Transverse colon (tissue), 4 donors: ENCODE measurements around the gene PNMA1. TPM values are rescaled to one million over a fixed set of nuclear protein-coding genes. Genes with fewer than 3 reads are reported as not detected.
"Not testable (repeated sequence)": the region's sequence is repeated elsewhere in the genome, so short reads cannot be mapped to it uniquely, and the experiment has no call there.

Experiments
- DNase-seq: peaks from one replicate; pipeline ENCODE4 v3.0.0-alpha.2; 2019
- H3K27ac ChIP-seq, 4 donors: fragments of 200-600 bp; sonication (generic); 2 replicates each; pipeline ENCODE4 v1.5.1; 2016 to 2018; ENCODE audit warnings: inconsistent platforms in 4 of 4
- H3K27me3 ChIP-seq: fragments of 200-600 bp; sonication (generic); 2 replicates; pipeline ENCODE4 v1.5.1; 2017; ENCODE audit warnings: inconsistent platforms
- H3K36me3 ChIP-seq, 4 donors: fragments of 200-600 bp; sonication (generic); 2 replicates each; pipeline ENCODE4 v1.5.1; 2017 to 2019; ENCODE audit warnings: inconsistent platforms in 4 of 4
- H3K4me1 ChIP-seq, 4 donors: fragments of 200-600 bp; sonication (generic); 2 replicates each; pipeline ENCODE4 v1.5.1; 2017 to 2020; ENCODE audit warnings: inconsistent platforms in 4 of 4
- H3K4me3 ChIP-seq, 4 donors: fragments of 200-600 bp; sonication (generic); 1 replicate in 1 of 4; 2 replicates in 3 of 4; pipeline versions ENCODE4 v1.5.1 to v1.6.1; 2017 to 2019; ENCODE audit warnings: inconsistent platforms in 4 of 4
- H3K9me3 ChIP-seq, 2 donors: fragments of 200-600 bp; sonication (generic); 2 replicates each; pipeline ENCODE4 v1.5.1; 2017 to 2019; ENCODE audit warnings: inconsistent platforms in 2 of 2
- CTCF ChIP-seq, 5 experiments: fragments of 200-600 bp in 3 of 5; fragments of 450-650 bp in 2 of 5; sonication (generic) in 3 of 5; IDR thresholded peaks; 1 replicate in 2 of 5; 2 replicates in 3 of 5; pipeline ENCODE4 v1.5.1; 2016 to 2017; ENCODE audit warnings: antibody characterized with exemption in 5 of 5, inconsistent platforms in 3 of 5, mild to moderate bottlenecking in 2 of 5, moderate library complexity in 1 of 5
- EP300 ChIP-seq: sonication (generic); formaldehyde crosslinking; IDR thresholded peaks from one replicate; pipeline ENCODE4 v1.6.1; 2017; ENCODE audit warnings: antibody characterized with exemption, low read depth
- POLR2A ChIP-seq: fragments of 450-650 bp; IDR thresholded peaks from one replicate; pipeline ENCODE4 v1.6.1; 2016; ENCODE audit warnings: antibody characterized with exemption, mild to moderate bottlenecking, moderate library complexity
- POLR2AphosphoS5 ChIP-seq, 3 donors: sonication (generic); formaldehyde crosslinking; IDR thresholded peaks; one replicate each; pipeline ENCODE4 v1.6.1; 2016; ENCODE audit warnings: antibody characterized with exemption in 3 of 3
- WGBS, 2 donors: methylation state at CpG; one replicate each; pipeline ENCODE4 v1.1.5; 2018; ENCODE audit warnings: low coverage in 1 of 2; 5-methylcytosine and 5-hydroxymethylcytosine counted together
- in situ Hi-C, 4 donors: fragments of 200-750 bp; cut with MboI; loops; one replicate each; pipeline versions ENCODE4 v1.15.0 to v1.15.1; 2017; ENCODE audit warnings: low sequenced_read_pairs in 3 of 4, low pct_ligation_motif_present in 1 of 4, low pct_unique_long_range_greater_than_20kb in 1 of 4
- intact Hi-C: fragments of 100-400 bp; cut with DNase I; formaldehyde crosslinking; loops from one replicate; pipeline ENCODE4 v1.15.1; 2023; ENCODE audit warnings: low total_unique reads
- total RNA-seq, 4 donors: library from RNA; depleted of rRNA; stranded (reverse); fragments of >200 nt; gene quantifications; one replicate each; pipeline ENCODE4 v1.1.0, GENCODE V29; 2016

PNMA1 gene
- total RNA-seq, 4 donors from 2014 or later: 12.7 to 22.1 (median 12.7) TPM

DNA sequence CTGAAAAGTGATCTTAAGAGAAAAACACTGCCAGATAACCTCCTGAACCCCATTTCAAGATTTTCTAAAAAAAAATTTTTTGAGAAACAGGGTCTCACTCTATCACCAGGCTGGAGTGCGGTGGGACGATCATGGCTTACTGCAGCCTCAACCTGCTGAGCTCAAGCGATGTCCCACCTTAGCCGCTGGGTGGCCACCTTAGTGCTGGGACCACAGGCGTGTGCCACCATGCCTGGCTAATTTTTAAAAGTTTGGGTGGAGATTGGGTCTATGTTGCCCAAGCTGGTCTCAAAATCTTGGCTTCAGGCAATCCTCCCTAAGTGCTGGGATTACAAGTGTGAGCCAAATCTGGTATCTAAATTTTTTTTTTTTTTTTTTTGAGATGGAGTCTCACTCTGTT, 3.4 kb downstream of the PNMA1 start:
- Histone ChIP-seq H3K9me3 (no peaks in the 10 kb centered on the region), H3K27ac (no peak overlapping the region), H3K27me3 (no peaks in the 10 kb centered on the region), H3K4me3 (no peak overlapping the region), H3K4me1 (peaks cover 3 to 19% (median 7%) of the 10 kb centered on the region in 4 donors), H3K36me3 (no peaks in the 10 kb centered on the region)
- no peak for TF ChIP-seq POLR2A
- TF ChIP-seq CTCF (IDR thresholded peaks at IDR 0.05): no peak
- no peak for TF ChIP-seq POLR2AphosphoS5 (IDR thresholded peaks at IDR 0.05)
- TF ChIP-seq EP300: no peak
- intact Hi-C loops (no loop called here), in situ Hi-C loops (no loop called here)
- no peak for DNase-seq
- WGBS, 2 donors: 63 to 93% methylated on average over 2 to 5 of the region's 5 CpGs

DNA sequence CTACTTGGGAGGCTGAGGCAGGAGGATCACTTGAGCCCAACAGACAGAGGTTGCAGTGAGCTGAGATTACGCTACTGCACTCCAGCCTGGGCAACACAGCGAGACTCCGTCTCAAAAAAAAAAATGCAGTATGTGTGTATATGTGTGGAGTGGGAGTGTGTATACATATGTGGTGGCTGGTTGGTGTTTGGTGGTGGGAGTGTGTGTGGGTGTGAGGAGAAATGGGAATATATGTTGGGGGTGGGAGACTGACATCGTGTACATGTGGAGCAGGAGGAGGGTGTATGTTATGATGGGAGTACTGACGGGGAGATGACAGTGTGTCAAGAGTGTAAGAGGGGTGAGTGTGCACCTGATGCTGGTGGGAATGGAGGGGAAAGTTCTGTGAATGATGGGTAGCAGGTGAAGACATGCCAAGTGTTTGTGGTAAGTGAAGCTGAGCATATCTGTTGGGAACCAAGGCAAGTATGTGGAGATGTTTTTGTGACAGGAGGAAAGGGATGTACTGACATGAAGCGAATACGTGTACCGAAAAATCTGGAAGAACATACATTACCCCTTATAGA, 4.2 kb downstream of the PNMA1 start:
- 87 to 94% methylated on average over 8 of the region's 8 CpGs for WGBS, 2 donors
- no peak for DNase-seq
- intact Hi-C loops: no loop called here

DNA sequence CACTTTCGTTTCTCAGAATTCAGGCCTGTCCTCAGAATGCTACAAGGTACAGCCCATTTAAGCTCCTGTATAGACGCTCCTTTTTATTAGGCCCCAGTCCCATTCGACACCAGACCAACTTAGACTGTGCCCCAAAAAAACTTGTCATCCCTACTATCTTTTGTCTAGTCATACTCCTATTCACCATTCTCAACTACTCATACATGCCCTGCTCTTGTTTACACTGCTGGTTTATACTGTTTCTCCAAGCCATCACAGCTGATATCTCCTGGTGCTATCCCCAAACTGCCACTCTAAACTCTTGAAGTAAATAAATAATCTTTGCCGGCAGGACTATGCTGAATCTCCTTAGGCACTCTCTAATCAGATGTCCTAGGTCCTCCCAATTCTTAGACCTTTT, 6.1 kb downstream of the PNMA1 start:
- H3K4me1 ChIP-seq: peaks cover 0 to 13% (median 2%) of the 10 kb centered on the region in 4 donors
- in situ Hi-C loops, intact Hi-C loops, H3K4me3 ChIP-seq, H3K36me3 ChIP-seq, H3K27me3 ChIP-seq, H3K9me3 ChIP-seq, DNase-seq, H3K27ac ChIP-seq: not testable (repeated sequence)
- WGBS, 2 donors: 87 to 95% methylated on average over 3 to 4 of the region's 4 CpGs

More for the DNA sequence above, 4.2 kb downstream of the PNMA1 start:
- Histone ChIP-seq H3K27ac (no peak overlapping the region), H3K9me3 (no peaks in the 10 kb centered on the region), H3K4me1 (peaks cover 3 to 19% (median 7%) of the 10 kb centered on the region in 4 donors), H3K4me3 (no peak overlapping the region), H3K27me3 (no peaks in the 10 kb centered on the region), H3K36me3 (no peaks in the 10 kb centered on the region)
- TF ChIP-seq CTCF (IDR thresholded peaks at IDR 0.05): no peak
- TF ChIP-seq POLR2AphosphoS5 (IDR thresholded peaks at IDR 0.05): no peak
- no peak for TF ChIP-seq EP300
- no peak for TF ChIP-seq POLR2A
- in situ Hi-C loops: no loop called here

- peaks cover 0 to 22% (median 6%) of the 10 kb centered on the region in 4 donors for H3K4me1 ChIP-seq
- TF ChIP-seq CTCF (IDR thresholded peaks at IDR 0.05) (no peak), POLR2A (no peak), EP300 (no peak), POLR2AphosphoS5 (IDR thresholded peaks at IDR 0.05) (no peak)
- 52 to 100% methylated on average over 1 of the region's 1 CpG for WGBS, 2 donors
- in situ Hi-C loops: no loop called here
- no peak for DNase-seq
- H3K27me3 ChIP-seq: no peaks in the 10 kb centered on the region
- no peak overlapping the region for H3K27ac ChIP-seq
- no peaks in the 10 kb centered on the region for H3K9me3 ChIP-seq
- no peak overlapping the region for H3K4me3 ChIP-seq
- no peaks in the 10 kb centered on the region for H3K36me3 ChIP-seq
- intact Hi-C loops: no loop called here
Observed at GRCh38 chr14:73700325-73700724, 13.9 kb downstream of the PNMA1 start.
